ENCODE results near the gene MRPL18. TPM values are rescaled to one million over a fixed set of nuclear protein-coding genes. Genes with fewer than 3 reads are reported as not detected.
"Not testable (repeated sequence)": the region's sequence is repeated elsewhere in the genome, so short reads cannot be mapped to it uniquely, and the experiment has no call there.

MRPL18 gene
- total RNA-seq, 1 donor from 2014 or later, result 47.8 TPM

DNA sequence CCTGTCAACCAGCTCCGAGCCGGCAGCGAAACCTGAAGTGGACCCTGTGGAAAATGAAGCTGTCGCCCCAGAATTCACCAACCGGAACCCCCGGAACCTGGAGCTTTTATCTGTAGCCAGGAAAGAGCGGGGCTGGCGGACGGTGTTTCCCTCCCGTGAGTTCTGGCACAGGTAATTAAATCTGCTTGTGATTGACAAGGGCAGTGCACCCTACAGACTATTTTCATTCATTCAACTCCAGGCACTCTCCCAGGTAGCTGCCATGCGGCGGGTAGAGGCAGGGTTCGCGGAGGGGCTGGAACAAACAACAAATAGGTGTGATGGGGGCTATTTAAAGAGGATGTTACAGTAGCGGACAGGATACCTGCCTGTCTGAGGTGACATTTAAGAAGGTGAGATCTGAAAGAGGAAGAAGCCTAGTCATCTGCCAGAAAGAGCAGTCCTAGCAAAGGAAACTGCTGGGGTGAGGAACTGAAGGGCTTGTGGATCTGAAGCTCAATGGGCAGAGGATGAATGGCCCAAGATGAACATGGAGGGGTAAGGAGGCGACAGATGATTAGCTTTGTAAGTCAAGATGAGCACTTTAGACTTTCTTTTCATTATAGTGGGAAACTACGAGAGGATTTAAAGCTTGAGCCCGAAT is 810 bp downstream of the MRPL18 start:
- H3K4me1 ChIP-seq, result peaks cover 42% of the 10 kb centered on the region
- ATAC-seq (no peak), DNase-seq (no peak)
- TF ChIP-seq, protein P1, sequence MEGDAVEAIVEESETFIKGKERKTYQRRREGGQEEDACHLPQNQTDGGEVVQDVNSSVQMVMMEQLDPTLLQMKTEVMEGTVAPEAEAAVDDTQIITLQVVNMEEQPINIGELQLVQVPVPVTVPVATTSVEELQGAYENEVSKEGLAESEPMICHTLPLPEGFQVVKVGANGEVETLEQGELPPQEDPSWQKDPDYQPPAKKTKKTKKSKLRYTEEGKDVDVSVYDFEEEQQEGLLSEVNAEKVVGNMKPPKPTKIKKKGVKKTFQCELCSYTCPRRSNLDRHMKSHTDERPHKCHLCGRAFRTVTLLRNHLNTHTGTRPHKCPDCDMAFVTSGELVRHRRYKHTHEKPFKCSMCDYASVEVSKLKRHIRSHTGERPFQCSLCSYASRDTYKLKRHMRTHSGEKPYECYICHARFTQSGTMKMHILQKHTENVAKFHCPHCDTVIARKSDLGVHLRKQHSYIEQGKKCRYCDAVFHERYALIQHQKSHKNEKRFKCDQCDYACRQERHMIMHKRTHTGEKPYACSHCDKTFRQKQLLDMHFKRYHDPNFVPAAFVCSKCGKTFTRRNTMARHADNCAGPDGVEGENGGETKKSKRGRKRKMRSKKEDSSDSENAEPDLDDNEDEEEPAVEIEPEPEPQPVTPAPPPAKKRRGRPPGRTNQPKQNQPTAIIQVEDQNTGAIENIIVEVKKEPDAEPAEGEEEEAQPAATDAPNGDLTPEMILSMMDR (IDR thresholded peaks at IDR 0.05), result no peak
- intact Hi-C loops (cut with DNase I), result no loop called here
- no peaks in the 10 kb centered on the region for H3K27me3 ChIP-seq (ENCODE audit: low read depth)
- peaks cover 51% of the 10 kb centered on the region for H3K36me3 ChIP-seq
- H3K4me3 ChIP-seq, result peak overlapping the region; percentile 99
- peak overlapping the region; percentile 91 for H3K27ac ChIP-seq
- no peaks in the 10 kb centered on the region for H3K9me3 ChIP-seq

DNA sequence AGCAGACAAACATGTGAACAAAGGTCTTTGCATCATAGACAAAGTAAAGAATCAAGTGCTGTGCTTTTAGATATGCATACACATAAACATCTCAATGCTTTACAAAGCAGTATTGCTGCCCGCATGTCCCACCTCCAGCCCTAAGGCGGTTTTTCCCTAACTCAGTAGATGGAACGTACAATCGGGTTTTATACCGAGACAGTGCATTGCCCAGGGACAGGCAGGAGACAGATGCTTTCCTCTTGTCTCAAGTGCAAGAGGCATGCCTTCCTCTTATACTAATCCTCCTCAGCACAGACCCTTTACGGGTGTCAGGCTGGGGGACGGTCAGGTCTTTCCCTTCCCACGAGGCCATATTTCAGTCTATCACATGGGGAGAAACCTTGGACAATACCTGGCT is 4.7 kb downstream of the MRPL18 start:
- H3K36me3 ChIP-seq, result peaks cover 70% of the 10 kb centered on the region
- H3K4me1 ChIP-seq, result peaks cover 19% of the 10 kb centered on the region
- H3K9me3 ChIP-seq; DNase-seq; H3K4me3 ChIP-seq; H3K27me3 ChIP-seq (ENCODE audit: low read depth); intact Hi-C loops (cut with DNase I); ATAC-seq: not testable (repeated sequence)
- H3K27ac ChIP-seq, result peak overlapping the region; percentile 61

DNA sequence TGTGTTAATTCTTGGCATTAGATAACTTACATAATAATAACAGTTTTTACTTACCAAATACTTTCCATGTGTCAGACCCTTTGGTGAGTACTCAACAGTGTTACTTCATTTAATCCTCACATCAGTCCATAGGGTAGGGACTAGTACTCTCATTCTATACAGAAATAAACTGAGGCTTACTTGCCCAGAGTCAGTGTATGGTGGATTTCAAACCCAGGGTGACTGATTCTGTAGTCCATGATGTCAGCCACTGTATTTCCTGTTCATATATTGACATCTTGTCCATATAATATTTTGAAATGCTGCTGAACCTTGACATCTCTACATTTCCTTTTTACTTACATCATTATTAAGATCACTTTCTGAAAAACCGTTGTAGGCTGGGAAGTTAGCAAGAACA is 7.3 kb downstream of the MRPL18 start:
- Histone ChIP-seq H3K4me1 (peaks cover 3% of the 10 kb centered on the region), H3K27ac (no peak overlapping the region), H3K4me3 (no peak overlapping the region), H3K36me3 (peaks cover 69% of the 10 kb centered on the region), H3K27me3 (ENCODE audit: low read depth) (no peaks in the 10 kb centered on the region), H3K9me3 (no peaks in the 10 kb centered on the region)
- DNase-seq (no peak), ATAC-seq (no peak)
- intact Hi-C loops (cut with DNase I), result no loop called here
- TF ChIP-seq, protein P1 (IDR thresholded peaks at IDR 0.05), result no peak

DNA sequence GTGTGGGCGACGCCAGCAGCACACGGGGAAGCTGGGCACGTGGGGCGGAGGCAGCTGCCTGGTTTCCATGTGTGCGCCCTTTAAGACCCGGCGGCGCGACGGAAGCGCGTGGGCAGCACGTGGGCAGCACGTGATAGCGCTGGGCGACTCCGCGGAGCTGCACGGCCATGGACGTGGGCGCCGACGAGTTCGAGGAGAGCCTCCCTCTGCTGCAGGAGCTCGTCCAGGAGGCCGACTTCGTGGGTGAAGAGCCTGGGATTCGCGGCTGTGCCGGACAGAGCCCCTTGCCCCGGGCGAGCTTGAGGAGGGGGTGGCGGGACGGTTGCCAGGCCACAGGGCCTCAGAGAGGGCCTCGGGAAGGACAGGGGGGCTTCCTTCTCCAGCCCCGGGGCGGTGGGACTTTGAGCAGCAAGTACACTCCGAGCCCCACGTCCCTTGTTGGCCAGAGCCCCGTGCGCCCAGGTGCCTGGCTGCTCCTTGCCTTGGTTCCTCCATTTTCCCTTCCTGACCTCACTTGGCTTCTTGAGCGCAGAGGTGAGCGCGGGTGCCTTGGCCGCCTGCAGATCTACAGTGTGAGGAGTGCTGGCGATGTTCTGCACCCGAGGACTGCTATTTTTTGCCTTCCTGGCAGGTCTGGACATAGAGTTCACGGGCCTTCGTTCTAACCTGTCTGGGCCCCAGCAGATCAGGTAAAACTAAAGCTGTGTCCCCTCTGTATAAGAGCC is 10.0 kb downstream of the MRPL18 start, which contains the start of gene PNLDC1:
PNLDC1 (plus strand) TSS at position 136 of the 725 bp plus-strand sequence; CDS start at position 168, 32 bp downstream.
- ATAC-seq (no peak), DNase-seq (no peak)
- H3K4me1 ChIP-seq, result no peaks in the 10 kb centered on the region
- no peaks in the 10 kb centered on the region for H3K9me3 ChIP-seq
- TF ChIP-seq, protein P1 (IDR thresholded peaks at IDR 0.05), result no peak
- no peak within 1 kb of the TSS for H3K4me3 ChIP-seq
- intact Hi-C loops (cut with DNase I), result no loop called here
- no peaks in the 10 kb centered on the region for H3K27me3 ChIP-seq (ENCODE audit: low read depth)
- H3K36me3 ChIP-seq, result peaks cover 44% of the 10 kb centered on the region
- H3K27ac ChIP-seq, result no peak within 1 kb of the TSS

DNA sequence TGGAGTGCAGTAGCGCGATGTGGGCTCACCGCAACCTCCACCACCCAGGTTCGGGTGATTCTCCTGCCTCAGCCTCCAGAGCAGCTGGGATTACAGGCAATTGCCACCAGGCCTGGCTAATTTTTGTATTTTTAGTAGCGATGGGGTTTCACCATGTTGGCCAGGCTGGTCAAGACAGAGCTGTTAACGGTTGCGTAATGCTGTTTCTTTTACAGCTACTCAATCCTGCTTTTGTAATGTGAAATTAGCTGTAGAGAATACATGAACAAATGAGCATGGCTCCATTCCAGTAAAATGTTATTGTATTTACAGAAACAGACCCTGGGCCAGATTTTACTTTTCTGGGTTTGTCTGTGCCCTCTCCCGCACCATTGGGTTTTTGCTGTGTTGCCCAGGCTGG is 11.7 kb downstream of the MRPL18 start:
- ATAC-seq (peak in 1 of 2 donors; percentile 39), DNase-seq (no peak)

More for the DNA sequence above, 11.7 kb downstream of the MRPL18 start:
- no peaks in the 10 kb centered on the region for H3K27me3 ChIP-seq (ENCODE audit: low read depth)
- peaks cover 32% of the 10 kb centered on the region for H3K36me3 ChIP-seq
- no peaks in the 10 kb centered on the region for H3K4me1 ChIP-seq
- intact Hi-C loops (cut with DNase I), result no loop called here
- H3K27ac ChIP-seq, result no peak overlapping the region
- H3K4me3 ChIP-seq, result no peak overlapping the region
- no peaks in the 10 kb centered on the region for H3K9me3 ChIP-seq
- TF ChIP-seq, protein P1 (IDR thresholded peaks at IDR 0.05), result no peak
